Measurements from ENCODE around the gene SUV39H2.

- TF ChIP-seq POLR2A (IDR thresholded peaks at IDR 0.05) (no peak), CTCF (IDR thresholded peaks at IDR 0.05) (no peak)
Observed at GRCh38 chr10:14909101-14909500, 30.4 kb downstream of the SUV39H2 start.

Measured in vagina (tissue), 2 donors.